ENCODE data around the gene RAB9B. TPM values are rescaled to one million over a fixed set of nuclear protein-coding genes. Genes with fewer than 3 reads are reported as not detected.

Gene RAB9B
- total and polyA plus RNA-seq, 2 donors (not counting 1 experiment from before 2014, with no cell fraction given) = 0.43 to 0.44 TPM

DNA sequence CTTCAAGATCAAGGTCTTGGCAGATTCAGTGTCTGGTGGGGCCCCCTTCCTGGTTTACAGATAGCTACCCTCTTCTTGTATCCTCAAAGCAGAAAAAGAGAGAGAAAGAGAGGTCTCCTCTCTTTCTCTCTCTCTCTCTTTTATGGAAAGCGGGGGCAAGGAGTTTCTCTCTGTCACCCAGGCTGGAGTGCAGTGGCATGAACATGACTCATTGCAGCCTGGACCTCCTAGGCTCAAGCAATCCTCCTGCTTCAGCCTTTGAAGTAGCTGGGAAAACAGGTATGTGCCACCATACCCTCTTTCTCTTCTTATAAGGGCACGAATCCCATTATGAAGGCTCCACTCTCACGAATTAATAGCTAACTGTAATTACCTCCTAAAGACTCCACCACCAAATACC lies 20.2 kb downstream of the RAB9B start:
- WGBS (ENCODE audit: insufficient coverage) = no CpG with 5 or more reads among the region's 3 CpGs
- H3K4me1 Mint-ChIP-seq = no peaks in the 10 kb centered on the region
- Histone ChIP-seq H4K20me1 (ENCODE audit: control insufficient read depth, insufficient read depth, low read length, poor library complexity, severe bottlenecking) (no peaks in the 10 kb centered on the region), H3K9me3 (ENCODE audit: control extremely low read depth in 1 of 3, control insufficient read depth in 2 of 3, insufficient read depth in 1 of 3, low read length in 2 of 3) (no peaks in the 10 kb centered on the region), H3K4me1 (ENCODE audit: control insufficient read depth in 2 of 2, insufficient read depth in 2 of 2, low read length in 2 of 2) (no peaks in the 10 kb centered on the region), H3K9ac (ENCODE audit: low read length) (no peak overlapping the region), H3K4me2 (replicated peaks; ENCODE audit: low read depth, low read length, poor library complexity, severe bottlenecking) (no peak overlapping the region), H2AFZ (ENCODE audit: insufficient read depth, low read depth, low read length, poor library complexity, severe bottlenecking) (no peak overlapping the region), H3K79me2 (ENCODE audit: control insufficient read depth, insufficient read depth, low read length) (no peaks in the 10 kb centered on the region), H3K36me3 (replicated peaks in 1 of 2; ENCODE audit: control extremely low read depth in 1 of 2, control insufficient read depth in 1 of 2, extremely low read depth in 1 of 2, insufficient read depth in 2 of 2, low read length in 1 of 2) (no peaks in the 10 kb centered on the region), H3K4me3 (ENCODE audit: control extremely low read depth in 1 of 5, extremely low read depth in 1 of 5, insufficient read depth in 1 of 5, low read depth in 2 of 5, low read length in 4 of 5) (no peak overlapping the region), H3K27ac (ENCODE audit: low read length in 2 of 2) (no peak overlapping the region), H3K27me3 (replicated peaks in 1 of 4; ENCODE audit: control extremely low read depth in 1 of 4, control insufficient read depth in 3 of 4, insufficient read depth in 4 of 4, low read length in 3 of 4) (no peaks in the 10 kb centered on the region)
- TF ChIP-seq, protein P1, sequence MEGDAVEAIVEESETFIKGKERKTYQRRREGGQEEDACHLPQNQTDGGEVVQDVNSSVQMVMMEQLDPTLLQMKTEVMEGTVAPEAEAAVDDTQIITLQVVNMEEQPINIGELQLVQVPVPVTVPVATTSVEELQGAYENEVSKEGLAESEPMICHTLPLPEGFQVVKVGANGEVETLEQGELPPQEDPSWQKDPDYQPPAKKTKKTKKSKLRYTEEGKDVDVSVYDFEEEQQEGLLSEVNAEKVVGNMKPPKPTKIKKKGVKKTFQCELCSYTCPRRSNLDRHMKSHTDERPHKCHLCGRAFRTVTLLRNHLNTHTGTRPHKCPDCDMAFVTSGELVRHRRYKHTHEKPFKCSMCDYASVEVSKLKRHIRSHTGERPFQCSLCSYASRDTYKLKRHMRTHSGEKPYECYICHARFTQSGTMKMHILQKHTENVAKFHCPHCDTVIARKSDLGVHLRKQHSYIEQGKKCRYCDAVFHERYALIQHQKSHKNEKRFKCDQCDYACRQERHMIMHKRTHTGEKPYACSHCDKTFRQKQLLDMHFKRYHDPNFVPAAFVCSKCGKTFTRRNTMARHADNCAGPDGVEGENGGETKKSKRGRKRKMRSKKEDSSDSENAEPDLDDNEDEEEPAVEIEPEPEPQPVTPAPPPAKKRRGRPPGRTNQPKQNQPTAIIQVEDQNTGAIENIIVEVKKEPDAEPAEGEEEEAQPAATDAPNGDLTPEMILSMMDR (IDR thresholded peaks at IDR 0.05) = no peak
- TF ChIP-seq EZH2 (IDR thresholded peaks at IDR 0.05; ENCODE audit: borderline replicate concordance, insufficient read depth, low read depth, low read length, poor library complexity, severe bottlenecking) = no peak
- no peak overlapping the region for H3K4me3 Mint-ChIP-seq
- intact Hi-C loops (cut with micrococcal nuclease) = no loop called here
- no peak overlapping the region for H3K27ac Mint-ChIP-seq
- POLR2A ChIA-PET = no interaction called here
- CTCF ChIA-PET = interaction anchor here (1.1 kb wide), 1 partner anchor 121 kb away, joined by 3 read pairs; no protein-coding TSS in a partner anchor
- H3K9me3 Mint-ChIP-seq (ENCODE audit: insufficient read depth) = no peaks in the 10 kb centered on the region
- H3K27me3 Mint-ChIP-seq = peaks cover 4% of the 10 kb centered on the region
- no peak for ATAC-seq (ENCODE audit: low read depth)
- no peak for DNase-seq

DNA sequence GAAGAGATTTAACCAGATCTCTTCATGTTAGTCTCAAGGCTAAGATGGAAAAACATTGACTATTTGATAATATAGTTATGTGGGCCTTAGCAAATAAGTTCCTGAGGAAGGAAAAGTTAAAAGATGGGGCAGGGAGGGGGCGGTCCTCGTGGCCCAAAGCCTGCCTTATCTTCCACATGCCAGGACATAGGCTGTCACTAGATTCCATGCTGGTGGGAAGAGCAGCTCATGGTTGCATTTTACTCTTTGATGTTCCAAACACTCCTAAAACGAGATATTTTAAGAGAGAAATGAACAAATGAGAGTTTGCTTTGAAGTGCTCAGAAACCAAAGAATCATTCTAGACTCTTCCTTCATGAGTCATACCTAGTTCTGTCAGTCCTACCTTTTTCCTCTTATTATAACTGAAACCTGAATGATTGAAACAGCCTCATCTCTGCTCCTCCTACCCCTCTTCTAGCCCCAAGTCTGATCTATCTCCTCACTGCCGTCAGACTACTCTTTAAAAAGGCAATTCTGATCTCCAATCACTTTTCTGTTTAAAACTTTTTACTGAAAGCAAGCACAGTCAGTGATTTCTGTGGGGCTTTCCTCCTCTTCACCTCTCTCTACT lies 25.1 kb downstream of the RAB9B start:
- H4K20me1 ChIP-seq (ENCODE audit: control insufficient read depth, insufficient read depth, low read length, poor library complexity, severe bottlenecking) = no peaks in the 10 kb centered on the region
- Mint-ChIP-seq H3K9me3 (ENCODE audit: insufficient read depth) (no peaks in the 10 kb centered on the region), H3K4me1 (no peaks in the 10 kb centered on the region), H3K4me3 (no peak overlapping the region), H3K27me3 (peaks cover 4% of the 10 kb centered on the region), H3K27ac (no peak overlapping the region)
- no peaks in the 10 kb centered on the region for H3K36me3 ChIP-seq (replicated peaks in 1 of 2; ENCODE audit: control extremely low read depth in 1 of 2, control insufficient read depth in 1 of 2, extremely low read depth in 1 of 2, insufficient read depth in 2 of 2, low read length in 1 of 2)
- 100% methylated on average over 1 of the region's 4 CpGs for WGBS (ENCODE audit: insufficient coverage)
- no peaks in the 10 kb centered on the region for H3K79me2 ChIP-seq (ENCODE audit: control insufficient read depth, insufficient read depth, low read length)
- H3K4me3 ChIP-seq (ENCODE audit: control extremely low read depth in 1 of 5, extremely low read depth in 1 of 5, insufficient read depth in 1 of 5, low read depth in 2 of 5, low read length in 4 of 5) = no peak overlapping the region
- no peak overlapping the region for H3K27ac ChIP-seq (ENCODE audit: low read length in 2 of 2)
- no peak for DNase-seq
- H3K27me3 ChIP-seq (replicated peaks in 1 of 4; ENCODE audit: control extremely low read depth in 1 of 4, control insufficient read depth in 3 of 4, insufficient read depth in 4 of 4, low read length in 3 of 4) = no peaks in the 10 kb centered on the region
- TF ChIP-seq, protein P1 (IDR thresholded peaks at IDR 0.05) = no peak
- no peak for TF ChIP-seq EZH2 (IDR thresholded peaks at IDR 0.05; ENCODE audit: borderline replicate concordance, insufficient read depth, low read depth, low read length, poor library complexity, severe bottlenecking)
- H3K4me2 ChIP-seq (replicated peaks; ENCODE audit: low read depth, low read length, poor library complexity, severe bottlenecking) = no peak overlapping the region
- CTCF ChIA-PET = no interaction called here
- H3K4me1 ChIP-seq (ENCODE audit: control insufficient read depth in 2 of 2, insufficient read depth in 2 of 2, low read length in 2 of 2) = no peaks in the 10 kb centered on the region
- no peaks in the 10 kb centered on the region for H3K9me3 ChIP-seq (ENCODE audit: control extremely low read depth in 1 of 3, control insufficient read depth in 2 of 3, insufficient read depth in 1 of 3, low read length in 2 of 3)
- no peak overlapping the region for H3K9ac ChIP-seq (ENCODE audit: low read length)
- H2AFZ ChIP-seq (ENCODE audit: insufficient read depth, low read depth, low read length, poor library complexity, severe bottlenecking) = no peak overlapping the region
- POLR2A ChIA-PET = no interaction called here
- ATAC-seq (ENCODE audit: low read depth) = no peak
- intact Hi-C loops (cut with micrococcal nuclease) = no loop called here

All from B cell (primary cell).